Ishikawa (cell line): Measurements from ENCODE around the gene ACTN4.

Experiments
- CEBPB ChIP-seq: IDR thresholded peaks from 2 replicates; pipeline ENCODE4 v1.6.1; 2012
- CREB1 ChIP-seq: IDR thresholded peaks from 2 replicates; pipeline ENCODE4 v1.6.1; 2012; ENCODE audit warnings: low read depth
- EP300 ChIP-seq: IDR thresholded peaks from 2 replicates; pipeline ENCODE4 v1.6.1; 2012; ENCODE audit warnings: borderline replicate concordance
- FOXM1 ChIP-seq: IDR thresholded peaks from 2 replicates; pipeline ENCODE4 v1.6.1; 2012; ENCODE audit warnings: low read depth, borderline replicate concordance
- NFIC ChIP-seq: IDR thresholded peaks from 2 replicates; pipeline ENCODE4 v1.6.1; 2012
- RAD21 ChIP-seq: IDR thresholded peaks from 2 replicates; pipeline ENCODE4 v1.6.1; 2012; ENCODE audit warnings: low read depth
- TAF1 ChIP-seq: IDR thresholded peaks from 2 replicates; pipeline ENCODE4 v1.6.1; 2012; ENCODE audit warnings: low read depth, mild to moderate bottlenecking
- TCF12 ChIP-seq: IDR thresholded peaks from 2 replicates; pipeline ENCODE4 v1.6.1; 2012; ENCODE audit warnings: low read depth
- TEAD4 ChIP-seq: IDR thresholded peaks from 2 replicates; pipeline ENCODE4 v1.6.1; 2012
- YY1 ChIP-seq: IDR thresholded peaks from 2 replicates; pipeline ENCODE4 v1.6.1; 2012; ENCODE audit warnings: low read depth
- ZBTB7A ChIP-seq: IDR thresholded peaks from 2 replicates; pipeline ENCODE4 v1.6.1; 2012; ENCODE audit warnings: low read depth
- TF ChIP-seq, protein P1 (sequence below): IDR thresholded peaks from 2 replicates; pipeline ENCODE4 v1.6.1; 2012; ENCODE audit warnings: low read depth, mild to moderate bottlenecking
- TF ChIP-seq, protein P2 (sequence below): IDR thresholded peaks from 2 replicates; pipeline ENCODE4 v1.6.1; 2012
- TF ChIP-seq, protein P3 (sequence below): IDR thresholded peaks from 2 replicates; pipeline ENCODE4 v1.6.1; 2012

Gene ACTN4

DNA sequence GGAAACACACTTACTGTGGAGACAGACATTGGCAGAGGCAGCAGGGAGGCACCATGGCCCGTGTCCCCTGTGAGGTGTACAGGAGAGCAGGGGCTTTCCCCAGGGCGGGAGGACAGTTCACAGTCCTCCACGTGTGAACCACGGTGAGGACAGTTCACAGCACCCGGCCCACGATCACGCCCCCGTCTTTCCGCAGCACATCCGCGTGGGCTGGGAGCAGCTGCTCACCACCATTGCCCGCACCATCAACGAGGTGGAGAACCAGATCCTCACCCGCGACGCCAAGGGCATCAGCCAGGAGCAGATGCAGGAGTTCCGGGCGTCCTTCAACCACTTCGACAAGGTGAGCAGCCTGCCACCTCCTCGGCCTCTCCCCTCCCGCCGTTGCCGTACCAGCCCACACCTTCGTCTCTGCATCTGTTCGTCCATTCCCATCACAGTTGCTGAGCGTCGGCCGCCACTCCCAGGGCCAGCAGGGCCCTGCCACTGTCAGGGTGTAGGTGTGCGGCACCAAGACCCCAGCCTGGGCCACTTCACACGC lies 79.4 kb downstream of the ACTN4 start:
- TF ChIP-seq, protein P1, sequence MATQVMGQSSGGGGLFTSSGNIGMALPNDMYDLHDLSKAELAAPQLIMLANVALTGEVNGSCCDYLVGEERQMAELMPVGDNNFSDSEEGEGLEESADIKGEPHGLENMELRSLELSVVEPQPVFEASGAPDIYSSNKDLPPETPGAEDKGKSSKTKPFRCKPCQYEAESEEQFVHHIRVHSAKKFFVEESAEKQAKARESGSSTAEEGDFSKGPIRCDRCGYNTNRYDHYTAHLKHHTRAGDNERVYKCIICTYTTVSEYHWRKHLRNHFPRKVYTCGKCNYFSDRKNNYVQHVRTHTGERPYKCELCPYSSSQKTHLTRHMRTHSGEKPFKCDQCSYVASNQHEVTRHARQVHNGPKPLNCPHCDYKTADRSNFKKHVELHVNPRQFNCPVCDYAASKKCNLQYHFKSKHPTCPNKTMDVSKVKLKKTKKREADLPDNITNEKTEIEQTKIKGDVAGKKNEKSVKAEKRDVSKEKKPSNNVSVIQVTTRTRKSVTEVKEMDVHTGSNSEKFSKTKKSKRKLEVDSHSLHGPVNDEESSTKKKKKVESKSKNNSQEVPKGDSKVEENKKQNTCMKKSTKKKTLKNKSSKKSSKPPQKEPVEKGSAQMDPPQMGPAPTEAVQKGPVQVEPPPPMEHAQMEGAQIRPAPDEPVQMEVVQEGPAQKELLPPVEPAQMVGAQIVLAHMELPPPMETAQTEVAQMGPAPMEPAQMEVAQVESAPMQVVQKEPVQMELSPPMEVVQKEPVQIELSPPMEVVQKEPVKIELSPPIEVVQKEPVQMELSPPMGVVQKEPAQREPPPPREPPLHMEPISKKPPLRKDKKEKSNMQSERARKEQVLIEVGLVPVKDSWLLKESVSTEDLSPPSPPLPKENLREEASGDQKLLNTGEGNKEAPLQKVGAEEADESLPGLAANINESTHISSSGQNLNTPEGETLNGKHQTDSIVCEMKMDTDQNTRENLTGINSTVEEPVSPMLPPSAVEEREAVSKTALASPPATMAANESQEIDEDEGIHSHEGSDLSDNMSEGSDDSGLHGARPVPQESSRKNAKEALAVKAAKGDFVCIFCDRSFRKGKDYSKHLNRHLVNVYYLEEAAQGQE = no peak
- TF ChIP-seq FOXM1 (no peak), TEAD4 (no peak), YY1 (no peak), CEBPB (no peak)

DNA sequence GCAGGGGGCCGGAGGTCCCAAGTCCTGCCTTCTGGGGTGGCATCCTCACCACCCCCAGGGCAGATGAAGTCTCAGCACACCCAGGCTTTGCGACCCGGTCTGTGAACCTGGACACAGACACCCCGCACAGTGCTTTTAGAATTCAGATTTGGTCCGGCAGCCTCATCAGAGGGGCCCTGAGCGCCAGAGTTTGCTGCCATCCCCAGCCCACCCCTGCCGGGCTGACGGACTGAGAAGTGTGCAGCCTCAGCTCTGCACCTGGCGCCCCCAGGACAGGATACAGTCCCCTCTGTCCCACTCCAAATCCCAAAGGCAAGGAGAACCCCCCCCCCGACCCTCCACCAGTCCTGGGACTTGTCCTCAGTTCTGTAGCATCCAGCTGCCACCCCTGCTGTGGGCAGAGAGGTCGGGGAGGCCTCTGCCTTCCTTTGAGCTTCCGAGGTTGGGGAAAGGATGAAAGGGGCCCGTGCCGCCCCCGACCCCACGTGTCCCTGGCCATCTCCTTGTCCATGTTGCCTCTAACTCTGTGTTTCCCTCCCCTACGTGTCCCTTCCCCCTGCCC lies 79.9 kb downstream of the ACTN4 start:
- TF ChIP-seq, protein P2, sequence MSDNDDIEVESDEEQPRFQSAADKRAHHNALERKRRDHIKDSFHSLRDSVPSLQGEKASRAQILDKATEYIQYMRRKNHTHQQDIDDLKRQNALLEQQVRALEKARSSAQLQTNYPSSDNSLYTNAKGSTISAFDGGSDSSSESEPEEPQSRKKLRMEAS = no peak
- TF ChIP-seq RAD21 (no peak), TEAD4 (no peak), CREB1 (no peak), EP300 (no peak), ZBTB7A (no peak), TCF12 (no peak), YY1 (no peak), FOXM1 (no peak), TAF1 (no peak), NFIC (no peak)
- TF ChIP-seq, protein P3, sequence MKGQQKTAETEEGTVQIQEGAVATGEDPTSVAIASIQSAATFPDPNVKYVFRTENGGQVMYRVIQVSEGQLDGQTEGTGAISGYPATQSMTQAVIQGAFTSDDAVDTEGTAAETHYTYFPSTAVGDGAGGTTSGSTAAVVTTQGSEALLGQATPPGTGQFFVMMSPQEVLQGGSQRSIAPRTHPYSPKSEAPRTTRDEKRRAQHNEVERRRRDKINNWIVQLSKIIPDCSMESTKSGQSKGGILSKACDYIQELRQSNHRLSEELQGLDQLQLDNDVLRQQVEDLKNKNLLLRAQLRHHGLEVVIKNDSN = no peak
- TF ChIP-seq, protein P1 = no peak

DNA sequence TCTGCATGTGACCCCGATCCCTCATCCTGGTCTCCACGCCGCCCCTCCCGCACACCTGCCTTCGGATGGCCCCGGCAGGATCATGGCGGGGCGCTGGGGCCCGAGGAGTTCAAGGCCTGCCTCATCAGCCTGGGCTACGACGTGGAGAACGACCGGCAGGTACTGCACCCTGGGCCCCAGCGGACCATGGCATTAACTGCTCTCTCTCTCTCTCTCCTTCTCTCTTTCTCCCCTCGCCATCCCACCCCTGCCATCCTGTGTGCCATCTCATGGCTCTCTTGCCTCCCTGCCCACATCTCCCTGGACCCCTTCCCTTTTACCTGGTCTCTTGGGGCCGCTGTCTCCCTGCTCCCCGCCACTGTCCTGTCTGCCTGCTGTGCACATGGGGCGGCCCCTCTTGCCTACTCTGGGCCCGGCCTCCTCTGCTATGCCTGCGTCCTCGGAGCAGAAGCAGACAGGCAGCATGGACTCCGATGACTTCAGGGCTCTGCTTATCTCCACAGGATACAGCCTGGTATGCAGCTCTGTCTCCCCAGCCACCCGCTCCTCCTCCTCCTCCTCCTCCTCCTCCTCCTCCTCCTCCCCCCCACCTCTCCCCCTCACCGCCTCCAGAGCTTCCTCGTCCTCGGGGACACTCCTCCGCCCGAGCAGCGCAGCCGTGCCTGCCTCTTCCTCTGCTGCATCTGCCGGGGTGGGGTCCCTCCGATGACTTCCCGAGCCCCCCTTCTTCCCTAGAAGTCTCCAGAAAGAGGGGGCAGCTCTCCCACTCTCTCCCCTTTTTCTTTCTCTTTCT lies 80.6 kb downstream of the ACTN4 start:
- no peak for TF ChIP-seq TAF1
- no peak for TF ChIP-seq CREB1
- no peak for TF ChIP-seq EP300
- no peak for TF ChIP-seq FOXM1
- no peak for TF ChIP-seq YY1
- no peak for TF ChIP-seq TCF12
- TF ChIP-seq, protein P3 = no peak
- TF ChIP-seq, protein P2 = no peak
- TF ChIP-seq, protein P1 = no peak
- no peak for TF ChIP-seq TEAD4
- TF ChIP-seq CEBPB = no peak
- no peak for TF ChIP-seq ZBTB7A

DNA sequence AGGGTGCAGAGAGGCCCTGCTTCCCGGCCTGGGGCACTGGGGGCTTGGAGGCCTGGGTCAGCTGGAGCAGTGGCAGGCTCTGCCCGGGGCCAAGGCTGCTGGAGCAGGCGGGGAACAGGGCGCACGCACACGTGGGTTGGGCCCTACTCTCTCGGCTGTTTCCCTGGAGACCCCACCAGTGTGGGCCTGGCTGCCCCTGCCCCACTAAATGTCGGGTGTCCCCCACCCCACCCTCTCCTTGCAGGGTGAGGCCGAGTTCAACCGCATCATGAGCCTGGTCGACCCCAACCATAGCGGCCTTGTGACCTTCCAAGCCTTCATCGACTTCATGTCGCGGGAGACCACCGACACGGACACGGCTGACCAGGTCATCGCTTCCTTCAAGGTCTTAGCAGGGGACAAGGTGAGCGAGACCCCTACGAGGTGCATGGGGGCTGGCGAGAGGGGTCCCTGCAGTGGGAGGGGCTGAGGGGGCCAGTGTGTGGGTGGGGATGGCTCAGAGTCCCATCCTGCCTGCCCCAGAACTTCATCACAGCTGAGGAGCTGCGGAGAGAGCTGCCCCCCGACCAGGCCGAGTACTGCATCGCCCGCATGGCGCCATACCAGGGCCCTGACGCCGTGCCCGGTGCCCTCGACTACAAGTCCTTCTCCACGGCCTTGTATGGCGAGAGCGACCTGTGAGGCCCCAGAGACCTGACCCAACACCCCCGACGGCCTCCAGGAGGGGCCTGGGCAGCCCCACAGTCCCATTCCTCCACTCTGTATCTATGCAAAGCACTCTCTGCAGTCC lies 81.5 kb downstream of the ACTN4 start:
- TF ChIP-seq NFIC (no peak), TAF1 (no peak), TEAD4 (no peak), YY1 (no peak), RAD21 (no peak), TCF12 (no peak), FOXM1 (no peak)
- TF ChIP-seq, protein P2 = no peak
- TF ChIP-seq, protein P1 = no peak
